Measurements from ENCODE around the gene DPH3. TPM values are rescaled to one million over a fixed set of nuclear protein-coding genes. Genes with fewer than 3 reads are reported as not detected.

Gene DPH3
- total RNA-seq, 1 donor from 2014 or later, result 30.2 TPM

DNA sequence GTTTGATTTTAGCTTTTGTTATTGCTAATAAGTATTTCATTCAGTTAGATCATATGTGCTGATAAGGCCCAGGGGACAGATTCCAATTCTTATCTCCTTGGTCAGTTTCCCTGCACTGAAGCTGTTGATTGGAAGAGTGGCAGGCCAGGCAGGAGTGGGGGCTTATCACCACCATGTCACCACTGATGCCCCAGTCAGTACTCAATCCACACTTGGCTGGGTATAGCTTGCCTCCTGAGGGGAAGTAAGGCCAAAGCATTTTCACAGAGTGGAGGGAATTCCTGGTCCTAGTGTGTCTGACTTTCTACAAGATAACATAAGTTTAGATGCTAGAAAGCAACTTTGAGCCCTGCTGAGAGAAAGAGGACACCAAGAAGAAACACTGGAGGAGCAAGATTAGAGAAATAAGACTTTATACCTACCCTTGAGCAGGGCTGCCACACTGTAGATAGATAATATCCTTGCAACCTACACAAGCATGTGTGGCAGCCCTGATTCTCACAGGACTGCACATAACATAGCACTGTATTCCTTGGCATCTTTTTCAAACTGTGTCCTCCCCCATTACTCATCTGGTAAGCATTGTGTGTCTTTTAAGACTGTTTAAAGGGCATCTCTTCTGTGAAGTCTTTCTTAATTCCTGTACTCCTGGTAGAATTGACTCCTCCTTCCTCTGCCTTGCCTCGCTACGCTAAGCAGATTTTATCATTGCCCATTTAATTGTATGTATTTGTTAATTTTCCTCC lies 24.6 kb upstream of the DPH3 start:
- TF ChIP-seq, protein P1, sequence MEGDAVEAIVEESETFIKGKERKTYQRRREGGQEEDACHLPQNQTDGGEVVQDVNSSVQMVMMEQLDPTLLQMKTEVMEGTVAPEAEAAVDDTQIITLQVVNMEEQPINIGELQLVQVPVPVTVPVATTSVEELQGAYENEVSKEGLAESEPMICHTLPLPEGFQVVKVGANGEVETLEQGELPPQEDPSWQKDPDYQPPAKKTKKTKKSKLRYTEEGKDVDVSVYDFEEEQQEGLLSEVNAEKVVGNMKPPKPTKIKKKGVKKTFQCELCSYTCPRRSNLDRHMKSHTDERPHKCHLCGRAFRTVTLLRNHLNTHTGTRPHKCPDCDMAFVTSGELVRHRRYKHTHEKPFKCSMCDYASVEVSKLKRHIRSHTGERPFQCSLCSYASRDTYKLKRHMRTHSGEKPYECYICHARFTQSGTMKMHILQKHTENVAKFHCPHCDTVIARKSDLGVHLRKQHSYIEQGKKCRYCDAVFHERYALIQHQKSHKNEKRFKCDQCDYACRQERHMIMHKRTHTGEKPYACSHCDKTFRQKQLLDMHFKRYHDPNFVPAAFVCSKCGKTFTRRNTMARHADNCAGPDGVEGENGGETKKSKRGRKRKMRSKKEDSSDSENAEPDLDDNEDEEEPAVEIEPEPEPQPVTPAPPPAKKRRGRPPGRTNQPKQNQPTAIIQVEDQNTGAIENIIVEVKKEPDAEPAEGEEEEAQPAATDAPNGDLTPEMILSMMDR (conservative IDR thresholded peaks at IDR 0.05), result no peak
- Mint-ChIP-seq H3K9me3 (no peaks in the 10 kb centered on the region), H3K4me1 (ENCODE audit: unreplicated experiment) (no peaks in the 10 kb centered on the region), H3K36me3 (peaks cover 17% of the 10 kb centered on the region), H3K4me3 (no peak overlapping the region), H3K27me3 (no peaks in the 10 kb centered on the region), H3K27ac (no peak overlapping the region)
- no peak for DNase-seq (ENCODE audit: extremely low spot score, unreplicated experiment)

DNA sequence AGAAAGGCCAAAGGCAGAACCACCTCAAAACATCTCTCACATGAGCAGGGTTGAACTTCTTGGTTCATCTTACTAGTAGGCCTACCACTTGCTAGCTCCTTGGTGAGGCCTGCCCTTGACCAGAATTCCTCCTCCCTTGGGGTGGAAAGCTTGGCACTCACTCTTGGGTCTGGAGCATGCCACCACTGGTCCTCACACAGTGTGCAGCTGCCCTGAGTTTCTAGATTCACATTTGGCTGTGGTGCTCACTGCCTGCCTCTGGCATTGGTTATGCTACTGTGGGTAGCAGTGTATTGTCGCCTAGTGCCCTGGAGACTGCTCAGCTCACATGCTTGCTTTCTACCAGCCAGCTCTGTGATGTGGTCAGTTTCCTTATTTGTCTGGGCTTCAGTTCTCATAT lies 23.9 kb upstream of the DPH3 start:
- DNase-seq (ENCODE audit: extremely low spot score, unreplicated experiment), result no peak
- Mint-ChIP-seq H3K4me3 (no peak overlapping the region), H3K36me3 (peaks cover 16% of the 10 kb centered on the region), H3K9me3 (no peaks in the 10 kb centered on the region), H3K27ac (no peak overlapping the region), H3K4me1 (ENCODE audit: unreplicated experiment) (no peaks in the 10 kb centered on the region), H3K27me3 (no peaks in the 10 kb centered on the region)
- TF ChIP-seq, protein P1 (conservative IDR thresholded peaks at IDR 0.05), result no peak

DNA sequence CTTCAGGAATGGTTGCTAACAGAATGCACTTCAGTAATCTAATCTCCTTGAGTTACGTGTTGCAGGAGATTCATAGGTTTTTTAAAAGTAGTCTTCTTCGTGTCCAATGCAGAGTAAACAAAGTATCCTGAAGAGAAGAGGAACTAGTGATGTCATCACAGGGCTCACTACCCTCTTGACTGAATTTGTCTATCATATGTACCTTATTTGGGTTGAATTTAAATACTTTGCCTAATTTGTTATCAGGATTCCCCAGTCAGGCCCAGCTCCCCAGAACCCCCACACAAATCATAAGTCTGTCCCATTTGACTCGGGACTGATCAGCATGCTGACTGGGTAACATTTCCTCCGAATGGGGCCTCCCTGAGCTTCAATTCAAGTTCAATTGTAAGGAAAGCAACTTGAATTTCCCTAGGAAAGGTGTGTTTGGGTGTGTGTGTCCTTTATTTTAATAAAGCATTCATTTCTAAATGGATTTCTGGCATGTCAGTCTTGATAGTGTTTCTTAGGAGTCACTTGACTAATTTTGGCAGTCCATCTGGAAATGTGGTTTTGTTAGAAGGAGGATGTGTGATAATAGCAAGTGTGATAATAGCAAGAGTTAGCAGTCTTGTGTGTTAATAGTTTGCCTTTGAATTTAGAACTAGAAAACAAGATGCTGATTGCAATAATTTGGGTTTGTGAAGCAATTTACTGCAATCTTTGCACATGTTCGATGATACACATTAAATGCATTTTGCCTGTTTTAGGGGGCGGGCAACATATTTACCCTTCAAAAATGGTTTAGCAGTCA lies 22.2 kb upstream of the DPH3 start:
- no peak for DNase-seq (ENCODE audit: extremely low spot score, unreplicated experiment)
- Mint-ChIP-seq H3K27ac (no peak overlapping the region), H3K27me3 (no peaks in the 10 kb centered on the region), H3K9me3 (no peaks in the 10 kb centered on the region), H3K4me3 (no peak overlapping the region), H3K36me3 (peaks cover 13% of the 10 kb centered on the region), H3K4me1 (ENCODE audit: unreplicated experiment) (no peaks in the 10 kb centered on the region)
- TF ChIP-seq, protein P1 (conservative IDR thresholded peaks at IDR 0.05), result no peak

DNA sequence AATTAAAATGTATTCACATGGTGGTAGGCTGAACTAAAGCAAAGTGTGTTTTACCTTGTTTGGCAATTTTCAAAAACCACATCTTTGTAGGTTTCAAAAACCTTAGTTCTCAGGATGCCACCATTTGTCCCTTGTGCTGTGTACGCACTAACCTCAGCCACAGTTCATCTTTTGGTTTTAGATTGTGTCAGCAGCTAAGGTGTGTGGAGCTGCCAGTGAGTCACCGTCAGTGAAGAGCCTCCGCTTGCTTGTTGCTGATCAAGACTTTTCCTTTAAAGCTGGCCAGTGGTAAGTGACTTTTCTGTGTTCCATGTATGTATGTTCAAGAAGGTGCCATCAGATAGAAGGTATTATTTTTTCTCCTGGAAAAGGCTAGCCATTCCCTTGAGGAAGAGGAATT lies 21.4 kb upstream of the DPH3 start:
- H3K27ac Mint-ChIP-seq, result no peak overlapping the region

DNA sequence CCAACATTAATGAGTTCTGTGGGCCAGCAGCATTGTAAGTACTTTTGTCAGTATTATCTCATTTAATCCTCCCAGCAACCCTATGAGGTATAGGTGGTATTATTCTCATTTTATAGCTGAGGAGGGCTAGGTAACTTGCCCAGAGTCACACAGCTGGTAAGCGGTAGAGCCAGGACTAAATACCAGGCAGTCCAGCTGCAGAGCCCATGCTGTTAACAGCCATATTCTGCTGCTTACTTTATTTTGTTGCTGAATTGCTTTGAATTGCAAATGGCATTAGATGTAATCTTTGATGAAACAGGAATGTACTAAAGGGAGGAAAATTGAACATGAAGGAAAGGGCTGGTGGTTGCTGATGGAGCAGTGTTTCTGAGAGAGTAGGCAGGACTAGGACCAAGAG lies 19.9 kb upstream of the DPH3 start:
- no peak overlapping the region for H3K27ac Mint-ChIP-seq
- H3K9me3 Mint-ChIP-seq, result no peaks in the 10 kb centered on the region
- no peak for DNase-seq (ENCODE audit: extremely low spot score, unreplicated experiment)
- TF ChIP-seq, protein P1 (conservative IDR thresholded peaks at IDR 0.05), result no peak
- no peak overlapping the region for H3K4me3 Mint-ChIP-seq
- H3K4me1 Mint-ChIP-seq (ENCODE audit: unreplicated experiment), result no peaks in the 10 kb centered on the region
- H3K27me3 Mint-ChIP-seq, result no peaks in the 10 kb centered on the region
- peaks cover 5% of the 10 kb centered on the region for H3K36me3 Mint-ChIP-seq

More for the DNA sequence above, 21.4 kb upstream of the DPH3 start:
- no peak for DNase-seq (ENCODE audit: extremely low spot score, unreplicated experiment)
- H3K36me3 Mint-ChIP-seq, result peaks cover 9% of the 10 kb centered on the region
- H3K4me3 Mint-ChIP-seq, result no peak overlapping the region
- H3K4me1 Mint-ChIP-seq (ENCODE audit: unreplicated experiment), result no peaks in the 10 kb centered on the region
- no peaks in the 10 kb centered on the region for H3K9me3 Mint-ChIP-seq
- TF ChIP-seq, protein P1 (conservative IDR thresholded peaks at IDR 0.05), result no peak
- no peaks in the 10 kb centered on the region for H3K27me3 Mint-ChIP-seq

Measured in type B pancreatic cell (in vitro differentiated cells).